Measurements from ENCODE around the gene ERBB4.

GRCh38 chr2:212274215-212274614, 264.4 kb downstream of the ERBB4 start:
- no peak for TF ChIP-seq CTCF (IDR thresholded peaks at IDR 0.05)
- no peak for TF ChIP-seq POLR2A (IDR thresholded peaks at IDR 0.05)

Data from Peyer's patch (tissue), 4 donors.